GM08714 (cell line): ENCODE data around the gene CSTPP1.

ENCODE experiments used
- H3K4me3 ChIP-seq: fragments of 200-500 bp; sonication (Bioruptor generic); 2 replicates; pipeline ENCODE4 v1.5.1; 2014; ENCODE audit warnings: mild to moderate bottlenecking, low read length, inconsistent platforms
- ZNF274 ChIP-seq: IDR thresholded peaks from 2 replicates; pipeline ENCODE4 v1.6.1; 2012; ENCODE audit warnings: mild to moderate bottlenecking, low read depth, low read length

Gene CSTPP1

GRCh38 chr11:46936138-46937110, at the start of gene CSTPP1:
Gene CSTPP1, plus strand, starts transcription at chr11:46936761. Its CDS starts 45 bp downstream, at chr11:46936806.
- peak within 1 kb of the TSS; percentile 65 for H3K4me3 ChIP-seq
- no peak for TF ChIP-seq ZNF274

GRCh38 chr11:46888636-46889035, 47.9 kb upstream of the CSTPP1 start:
- no peak for TF ChIP-seq ZNF274
- no peak overlapping the region for H3K4me3 ChIP-seq

GRCh38 chr11:46889251-46889650, 47.3 kb upstream of the CSTPP1 start:
- TF ChIP-seq ZNF274 = no peak
- no peak overlapping the region for H3K4me3 ChIP-seq

GRCh38 chr11:46889689-46890475, 46.7 kb upstream of the CSTPP1 start:
- no peak overlapping the region for H3K4me3 ChIP-seq
- TF ChIP-seq ZNF274 = no peak

GRCh38 chr11:46890665-46891064, 45.9 kb upstream of the CSTPP1 start:
- no peak overlapping the region for H3K4me3 ChIP-seq
- no peak for TF ChIP-seq ZNF274

- H3K4me3 ChIP-seq = no peak overlapping the region
- TF ChIP-seq ZNF274 = no peak
These were observed 44.5 kb upstream of the CSTPP1 start for GRCh38 chr11:46892109-46892508.

- no peak for TF ChIP-seq ZNF274
- no peak overlapping the region for H3K4me3 ChIP-seq
These were observed 43.7 kb upstream of the CSTPP1 start for GRCh38 chr11:46892838-46893237.

GRCh38 chr11:46894506-46894905, 42.1 kb upstream of the CSTPP1 start:
- TF ChIP-seq ZNF274 = no peak
- H3K4me3 ChIP-seq = no peak overlapping the region

GRCh38 chr11:46894961-46895360, 41.6 kb upstream of the CSTPP1 start:
- no peak for TF ChIP-seq ZNF274

GRCh38 chr11:46895821-46896220, 40.7 kb upstream of the CSTPP1 start:
- H3K4me3 ChIP-seq = no peak overlapping the region
- no peak for TF ChIP-seq ZNF274

More at GRCh38 chr11:46894961-46895360, 41.6 kb upstream of the CSTPP1 start:
- H3K4me3 ChIP-seq = no peak overlapping the region

GRCh38 chr11:46896719-46897406, 39.7 kb upstream of the CSTPP1 start:
- TF ChIP-seq ZNF274 = no peak

GRCh38 chr11:46898396-46899095, 38.0 kb upstream of the CSTPP1 start:
- no peak for TF ChIP-seq ZNF274
- H3K4me3 ChIP-seq = no peak overlapping the region

More at GRCh38 chr11:46896719-46897406, 39.7 kb upstream of the CSTPP1 start:
- no peak overlapping the region for H3K4me3 ChIP-seq

- no peak for TF ChIP-seq ZNF274
These were observed 37.0 kb upstream of the CSTPP1 start for GRCh38 chr11:46899501-46900025.

GRCh38 chr11:46900091-46900746, 36.3 kb upstream of the CSTPP1 start:
- TF ChIP-seq ZNF274 = no peak
- H3K4me3 ChIP-seq = no peak overlapping the region

More at GRCh38 chr11:46899501-46900025, 37.0 kb upstream of the CSTPP1 start:
- no peak overlapping the region for H3K4me3 ChIP-seq
